HG02759 (cell line): ENCODE measurements around the gene COL4A4.

Experiments
- ATAC-seq: cut with Tn5 transposase; IDR thresholded peaks from one replicate; pipeline ENCODE4 v1.9.1; 2021; ENCODE audit warnings: mild to moderate bottlenecking, moderate library complexity; ENCODE audit not compliant: unreplicated experiment

The COL4A4 gene

GRCh38 chr2:226985583-226985946 is 178.4 kb downstream of the COL4A4 start:
- no peak for ATAC-seq

- peak; percentile 98 for ATAC-seq
Observed at GRCh38 chr2:226984750-226985582, 179.0 kb downstream of the COL4A4 start.

GRCh38 chr2:226983895-226984749 is 179.9 kb downstream of the COL4A4 start:
- ATAC-seq = peak; percentile 2

GRCh38 chr2:226981791-226982326 is 182.1 kb downstream of the COL4A4 start:
- ATAC-seq = no peak

GRCh38 chr2:226979004-226979403 is 185.0 kb downstream of the COL4A4 start:
- no peak for ATAC-seq

- no peak for ATAC-seq
Observed at GRCh38 chr2:226978300-226978699, 185.7 kb downstream of the COL4A4 start.

GRCh38 chr2:226977775-226978190 is 186.2 kb downstream of the COL4A4 start:
- ATAC-seq = no peak

GRCh38 chr2:226973816-226974215 is 190.2 kb downstream of the COL4A4 start:
- no peak for ATAC-seq

GRCh38 chr2:226971770-226972169 is 192.2 kb downstream of the COL4A4 start:
- peak; percentile 39 for ATAC-seq

GRCh38 chr2:226971084-226971483 is 192.9 kb downstream of the COL4A4 start:
- ATAC-seq = peak; percentile 42

- peak; percentile 69 for ATAC-seq
Observed at GRCh38 chr2:226970362-226970761, 193.6 kb downstream of the COL4A4 start.

- ATAC-seq = no peak
Observed at GRCh38 chr2:226969417-226970080, 194.5 kb downstream of the COL4A4 start.

GRCh38 chr2:226965376-226965775 is 198.6 kb downstream of the COL4A4 start:
- ATAC-seq = no peak

- ATAC-seq = no peak
Observed at GRCh38 chr2:226963528-226963927, 200.5 kb downstream of the COL4A4 start.

- ATAC-seq = no peak
Observed at GRCh38 chr2:226962176-226962773, 201.7 kb downstream of the COL4A4 start.

GRCh38 chr2:226959418-226959817 is 204.6 kb downstream of the COL4A4 start:
- ATAC-seq = no peak

GRCh38 chr2:226956659-226957058 is 207.3 kb downstream of the COL4A4 start:
- ATAC-seq = no peak

- ATAC-seq = no peak
Observed at GRCh38 chr2:226953826-226954225, 210.2 kb downstream of the COL4A4 start.

- no peak for ATAC-seq
Observed at GRCh38 chr2:226953206-226953605, 210.8 kb downstream of the COL4A4 start.
